ENCODE results near the gene ALG12. TPM values are rescaled to one million over a fixed set of nuclear protein-coding genes. Genes with fewer than 3 reads are reported as not detected.

Gene ALG12
- total and polyA plus RNA-seq, 2 of the 13 experiments (the other 11 are each of a cell fraction or from before 2014, with no cell fraction given): 7.8 to 15.8 TPM

DNA sequence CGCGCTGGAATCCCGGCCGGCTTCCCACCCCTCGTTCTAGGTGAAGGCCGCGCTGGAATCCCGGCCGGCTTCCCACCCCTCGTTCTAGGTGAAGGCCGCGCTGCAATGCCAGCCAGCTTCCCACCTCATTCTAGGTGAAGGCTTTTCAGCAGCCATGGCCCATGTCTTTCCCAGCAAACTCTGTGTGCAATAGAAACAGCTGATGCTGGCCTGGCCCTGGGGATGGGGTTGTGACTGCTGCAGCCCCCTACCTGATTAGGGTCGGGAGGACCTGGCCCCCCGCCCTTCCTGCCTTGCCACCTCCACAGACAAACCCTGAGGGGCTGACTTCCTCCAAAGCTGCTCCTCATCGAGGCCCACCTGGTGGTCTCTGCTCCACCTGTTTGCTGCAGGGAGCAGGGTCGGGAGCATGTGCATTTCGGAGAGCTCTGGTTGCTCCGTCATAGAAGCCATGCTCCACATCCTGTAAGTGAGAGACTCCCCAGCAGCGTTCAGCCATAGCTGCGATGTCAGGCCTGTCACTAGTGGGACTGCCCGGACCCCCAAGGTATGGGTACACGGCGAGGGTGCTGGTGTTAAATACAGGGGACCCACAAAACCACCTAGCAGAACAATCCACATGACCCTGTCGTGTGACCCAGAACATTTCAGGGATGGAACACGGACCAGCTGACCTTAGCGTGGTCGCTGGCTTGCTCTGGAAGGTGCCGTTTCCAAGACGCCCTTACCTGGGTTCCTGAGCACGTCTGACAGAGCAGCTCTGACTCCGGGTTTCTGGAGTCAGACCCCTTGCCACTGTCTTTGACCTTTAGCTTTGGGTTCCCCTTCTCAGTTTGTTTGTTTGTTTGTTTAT is 61.2 kb downstream of the ALG12 start:
- no peaks in the 10 kb centered on the region; a peak in 1 of 5 replicates for H3K27me3 ChIP-seq (ENCODE audit: control insufficient read depth in 1 of 2, insufficient read depth in 2 of 2, low read length in 2 of 2)
- H3K4me1 ChIP-seq (ENCODE audit: insufficient read depth, low read length): peaks cover 45% of the 10 kb centered on the region
- CTCF ChIA-PET (ENCODE audit: low intra/inter-chr PET ratio, low total read pairs): no interaction called here
- intact Hi-C loops (cut with micrococcal nuclease; ENCODE audit: unreplicated experiment) (no loop called here), in situ Hi-C loops (cut with HindIII; ENCODE audit: extremely low pct_ligation_motif_present, low pct_unique_long_range_greater_than_20kb) (no loop called here)
- peaks cover 73% of the 10 kb centered on the region for H3K79me2 ChIP-seq (ENCODE audit: insufficient read depth, low read length)
- no peak overlapping the region for H3K27ac ChIP-seq (ENCODE audit: extremely low read length, insufficient read depth, low read length)
- no TSS peak for BruUV-seq (replicated peaks)
- H3K4me3 ChIP-seq (replicated peaks in 1 of 3; ENCODE audit: insufficient read depth in 1 of 3, low read depth in 2 of 3, low read length in 3 of 3): no peak overlapping the region
- POLR2A ChIA-PET: interaction anchor here (1.0 kb wide), 2 partner anchors 9 to 31 kb away, joined by 3 read pairs; no protein-coding TSS in a partner anchor
- ATAC-seq: no peak
- no peak overlapping the region for H2AFZ ChIP-seq (ENCODE audit: low read length)
- TF ChIP-seq ZSCAN29 (CRISPR knock-in tag; conservative IDR thresholded peaks at IDR 0.05): no peak
- no peak for TF ChIP-seq KDM1A (CRISPR knock-in tag; IDR thresholded peaks at IDR 0.05)
- TF ChIP-seq RBFOX2 (IDR thresholded peaks at IDR 0.05; ENCODE audit: low read depth, low read length): 0 out of 2 replicates have a peak, but pooled peaks have one; percentile 27
- TF ChIP-seq MYNN (CRISPR knock-in tag; IDR thresholded peaks at IDR 0.05; ENCODE audit: low read depth): no peak
- TF ChIP-seq ARHGAP35 (CRISPR knock-in tag; IDR thresholded peaks at IDR 0.05; ENCODE audit: borderline replicate concordance): no peak
- no peak for TF ChIP-seq TBL1XR1 (IDR thresholded peaks at IDR 0.05; ENCODE audit: borderline replicate concordance, low read length, partially characterized antibody)
- TF ChIP-seq SMARCE1 (IDR thresholded peaks at IDR 0.05; ENCODE audit: borderline replicate concordance): no peak
- FAIRE-seq: no peak
- H4K20me1 ChIP-seq (ENCODE audit: insufficient read depth, low read length): peaks cover 34% of the 10 kb centered on the region
- no peaks in the 10 kb centered on the region for H3K9me3 ChIP-seq (ENCODE audit: low read length)
- no peak for DNase-seq (ENCODE audit: low spot score)
- peaks cover 0 to 5% of the 10 kb centered on the region in 2 experiments; a peak in 1 of 5 replicates for H3K36me3 ChIP-seq (replicated peaks in 1 of 2; ENCODE audit: control insufficient read depth in 1 of 2, insufficient read depth in 2 of 2, low read length in 2 of 2)
- H3K4me2 ChIP-seq (ENCODE audit: low read depth, low read length): peak overlapping the region; percentile 45; the same call in 1 of the 2 replicates
- H3K9ac ChIP-seq (ENCODE audit: insufficient read depth, low read depth, low read length): peak overlapping the region; percentile 11; the same call in 1 of the 2 replicates
- WGBS (ENCODE audit: low lambda C conversion rate): 89% methylated on average over 15 of the region's 31 CpGs
